GM12873 (cell line): ENCODE measurements around the gene THOC7.

Source experiments
- TF ChIP-seq, protein P1 (sequence below): IDR thresholded peaks from 2 replicates; pipeline ENCODE4 v1.5.1; 2012; ENCODE audit warnings: low read depth, mild to moderate bottlenecking, moderate library complexity, low read length, control low read depth; ENCODE audit not compliant: insufficient read depth; ENCODE audit errors: missing control alignments

The THOC7 gene

DNA sequence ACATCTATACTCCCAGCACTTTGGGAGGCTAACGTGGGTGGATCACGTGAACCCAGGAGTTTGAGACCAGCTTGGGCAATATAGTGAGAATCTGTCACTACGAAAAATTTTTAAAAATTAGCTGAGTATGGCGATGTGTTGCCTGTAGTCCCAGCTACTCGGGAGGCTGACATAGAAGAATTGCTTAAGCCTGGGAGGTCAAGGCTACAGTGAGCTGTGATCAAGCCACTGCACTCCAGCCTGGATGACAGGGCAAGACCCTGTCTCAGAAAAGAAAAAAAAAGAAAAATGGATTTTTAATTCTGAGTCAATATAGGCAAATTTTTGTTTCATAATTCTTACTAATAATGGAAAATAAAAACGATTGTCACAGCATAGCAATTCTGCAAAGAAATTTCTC is 31.2 kb downstream of the THOC7 start:
- TF ChIP-seq, protein P1, sequence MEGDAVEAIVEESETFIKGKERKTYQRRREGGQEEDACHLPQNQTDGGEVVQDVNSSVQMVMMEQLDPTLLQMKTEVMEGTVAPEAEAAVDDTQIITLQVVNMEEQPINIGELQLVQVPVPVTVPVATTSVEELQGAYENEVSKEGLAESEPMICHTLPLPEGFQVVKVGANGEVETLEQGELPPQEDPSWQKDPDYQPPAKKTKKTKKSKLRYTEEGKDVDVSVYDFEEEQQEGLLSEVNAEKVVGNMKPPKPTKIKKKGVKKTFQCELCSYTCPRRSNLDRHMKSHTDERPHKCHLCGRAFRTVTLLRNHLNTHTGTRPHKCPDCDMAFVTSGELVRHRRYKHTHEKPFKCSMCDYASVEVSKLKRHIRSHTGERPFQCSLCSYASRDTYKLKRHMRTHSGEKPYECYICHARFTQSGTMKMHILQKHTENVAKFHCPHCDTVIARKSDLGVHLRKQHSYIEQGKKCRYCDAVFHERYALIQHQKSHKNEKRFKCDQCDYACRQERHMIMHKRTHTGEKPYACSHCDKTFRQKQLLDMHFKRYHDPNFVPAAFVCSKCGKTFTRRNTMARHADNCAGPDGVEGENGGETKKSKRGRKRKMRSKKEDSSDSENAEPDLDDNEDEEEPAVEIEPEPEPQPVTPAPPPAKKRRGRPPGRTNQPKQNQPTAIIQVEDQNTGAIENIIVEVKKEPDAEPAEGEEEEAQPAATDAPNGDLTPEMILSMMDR: no peak

DNA sequence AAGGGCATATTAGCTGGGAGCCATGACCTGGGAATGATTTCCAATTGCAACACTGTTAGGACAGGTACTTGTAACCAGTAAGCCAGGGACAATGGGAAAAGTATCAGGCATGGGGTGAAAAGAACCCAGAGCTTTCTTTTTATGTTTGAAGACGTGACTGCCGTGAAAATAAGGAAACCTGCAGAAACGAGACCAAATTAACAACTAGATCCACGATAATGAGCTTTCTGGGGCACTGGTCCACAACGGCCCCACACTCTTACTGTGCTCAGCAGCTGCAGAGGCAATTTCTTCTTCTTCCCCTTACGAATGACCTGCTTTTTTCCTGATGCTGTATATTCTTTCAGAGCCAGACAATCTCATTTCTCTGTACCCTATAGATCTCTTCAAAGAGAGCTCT is 33.1 kb downstream of the THOC7 start:
- TF ChIP-seq, protein P1: no peak

DNA sequence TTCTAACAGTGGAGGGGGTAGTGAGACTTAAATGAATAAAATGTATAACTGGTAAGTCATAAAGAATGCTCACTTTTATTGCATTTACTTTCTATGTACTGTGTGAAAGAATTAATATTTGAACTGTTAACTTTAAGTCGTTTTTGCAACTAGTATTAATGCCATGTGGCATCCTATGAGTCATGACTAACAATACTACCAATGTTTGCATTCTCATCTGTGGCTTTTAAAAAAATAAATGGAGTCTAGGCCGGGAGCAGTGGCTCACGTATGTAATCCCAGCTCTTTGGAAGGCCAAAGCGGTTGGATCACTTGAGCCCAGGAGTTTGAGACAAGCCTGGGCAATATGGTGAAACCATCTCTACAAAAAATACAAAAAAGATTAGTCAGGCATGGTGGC is 39.3 kb downstream of the THOC7 start:
- TF ChIP-seq, protein P1: no peak

DNA sequence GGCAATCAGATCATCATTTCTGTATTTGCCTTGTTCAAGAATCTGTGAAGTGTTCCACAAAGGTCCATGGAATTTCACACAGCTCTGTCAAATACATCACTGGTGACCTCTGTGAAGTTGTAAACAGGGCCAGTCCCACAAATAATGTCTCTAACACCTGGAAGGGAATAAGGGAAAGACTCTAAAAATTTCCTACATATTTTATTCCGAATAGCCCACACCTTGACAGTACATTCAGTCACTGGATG is 44.5 kb downstream of the THOC7 start, which contains the start of gene C3orf49:
TSS of gene C3orf49 (plus strand) at position 149 of the 248 bp plus-strand sequence. CDS start 173 bp downstream, outside the sequence.
- TF ChIP-seq, protein P1: no peak

DNA sequence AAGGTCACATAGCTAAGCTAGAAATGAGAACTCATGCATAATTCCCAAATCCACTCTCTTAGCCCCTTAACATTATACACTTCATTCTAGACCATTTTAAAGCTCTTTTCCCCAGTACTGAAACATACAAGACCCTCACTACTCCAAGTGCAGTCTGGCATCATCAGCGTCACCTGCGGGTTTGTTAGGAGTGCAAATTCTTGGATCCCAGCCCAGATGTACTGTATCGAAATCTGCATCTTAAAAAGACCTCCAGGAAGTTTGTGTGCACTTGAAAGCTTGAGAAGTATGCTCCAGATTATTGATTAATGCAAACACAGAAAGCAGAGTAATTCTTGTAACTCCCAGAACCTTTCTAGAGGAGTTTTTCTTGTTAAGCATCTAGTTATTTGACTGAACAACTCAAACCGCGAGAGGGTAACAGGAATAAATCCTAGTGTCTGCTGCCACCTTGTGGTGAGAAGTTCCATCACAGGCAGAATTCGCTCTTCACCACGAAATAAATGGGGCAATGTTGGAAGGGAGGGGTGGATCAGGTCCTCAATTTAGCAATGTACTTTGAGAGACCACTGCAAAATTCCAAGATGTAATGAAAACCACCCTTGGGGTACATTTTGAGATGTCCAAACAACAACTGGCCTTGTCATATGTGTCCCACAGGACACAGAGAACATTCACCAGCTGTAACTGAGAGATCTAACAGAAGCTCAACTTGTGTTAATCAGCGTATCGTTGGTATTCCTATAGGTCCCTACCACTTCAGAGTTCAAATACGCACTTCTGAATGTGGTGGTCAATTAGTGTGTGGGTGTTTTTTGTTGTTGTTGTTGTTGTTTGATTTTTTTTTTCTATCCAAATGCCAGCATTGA is 45.1 kb downstream of the THOC7 start:
- TF ChIP-seq, protein P1: peak; percentile 76

DNA sequence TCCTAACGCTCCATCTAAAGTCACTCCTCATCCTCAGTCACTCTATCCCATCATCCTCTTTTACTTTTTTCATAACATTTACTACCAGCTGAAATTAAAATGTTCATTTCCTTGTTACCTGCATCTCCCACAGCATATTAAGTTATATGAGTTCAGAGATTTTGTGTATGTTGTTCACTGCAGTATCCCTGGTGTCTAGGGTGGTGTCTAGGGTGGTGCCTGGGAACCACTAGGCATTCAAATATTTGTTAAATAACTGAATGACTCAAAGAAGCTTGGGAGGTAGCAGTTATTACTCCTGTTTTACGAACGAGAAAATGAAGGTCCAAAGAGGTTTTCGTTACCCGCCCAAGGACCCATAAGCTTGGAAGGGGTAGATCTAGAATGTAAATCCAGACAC is 46.4 kb downstream of the THOC7 start:
- TF ChIP-seq, protein P1: no peak

DNA sequence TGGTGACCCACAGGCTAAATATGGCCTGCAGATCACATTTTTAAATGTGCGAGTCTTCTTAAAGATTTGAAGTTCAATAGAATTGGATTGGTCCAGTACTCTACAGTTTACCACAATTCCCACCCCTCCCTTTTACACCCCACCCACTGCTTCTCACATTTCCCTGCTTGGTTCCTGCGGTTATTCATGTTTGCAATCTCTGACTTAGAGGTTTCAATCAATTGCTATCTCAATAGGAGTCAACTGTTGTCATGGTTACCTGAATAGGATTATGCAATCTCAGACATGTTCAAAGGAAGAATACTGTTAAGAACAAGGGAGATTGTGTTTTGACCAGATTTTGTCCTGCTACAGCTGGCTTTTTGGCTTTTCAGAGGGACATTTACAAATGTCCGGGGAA is 49.4 kb downstream of the THOC7 start:
- TF ChIP-seq, protein P1: no peak
